Chondrocyte (in vitro differentiated cells): ENCODE data around the gene SCN1A. TPM values are rescaled to one million over a fixed set of nuclear protein-coding genes. Genes with fewer than 3 reads are reported as not detected.

Source experiments
- DNase-seq: peaks from one replicate; pipeline ENCODE4 v3.0.0; 2021; ENCODE audit warnings: mixed read lengths, low spot score
- H3K27ac Mint-ChIP-seq: one replicate; pipeline ENCODE4 v1.8.0; 2021; ENCODE audit warnings: mild to moderate bottlenecking, moderate library complexity, mixed read lengths; ENCODE audit not compliant: unreplicated experiment
- H3K27me3 Mint-ChIP-seq: 2 replicates; pipeline ENCODE4 v1.8.0; 2021; ENCODE audit warnings: low read depth, mixed read lengths
- H3K36me3 Mint-ChIP-seq: 2 replicates; pipeline ENCODE4 v1.8.0; 2021; ENCODE audit warnings: low read depth, mixed read lengths
- H3K4me1 Mint-ChIP-seq: 2 replicates; pipeline ENCODE4 v1.8.0; 2021; ENCODE audit warnings: low read depth, mild to moderate bottlenecking, mixed read lengths
- H3K4me3 Mint-ChIP-seq: one replicate; pipeline ENCODE4 v1.8.0; 2021; ENCODE audit warnings: mild to moderate bottlenecking, moderate library complexity, mixed read lengths; ENCODE audit not compliant: unreplicated experiment
- H3K9me3 Mint-ChIP-seq: 2 replicates; pipeline ENCODE4 v1.8.0; 2021; ENCODE audit warnings: low read depth, mixed read lengths
- CTCF ChIP-seq: fragments of 200-600 bp; sonication (generic); IDR thresholded peaks from 2 replicates; pipeline ENCODE4 v1.5.0; 2021; ENCODE audit warnings: antibody characterized with exemption, mild to moderate bottlenecking, moderate library complexity
- total RNA-seq: library from RNA; stranded (reverse); gene quantifications from 3 replicates; pipeline ENCODE4 v1.2.1, GENCODE V29; 2021

SCN1A gene
- total RNA-seq, 1 donor from 2014 or later, result 0.05 TPM

GRCh38 chr2:166074011-166074410, 53.8 kb downstream of the SCN1A start:
- H3K4me1 Mint-ChIP-seq, result peaks cover 2% of the 10 kb centered on the region
- no peak for DNase-seq
- H3K36me3 Mint-ChIP-seq, result no peaks in the 10 kb centered on the region
- H3K27ac Mint-ChIP-seq, result no peak overlapping the region
- H3K4me3 Mint-ChIP-seq, result no peak overlapping the region
- no peak for TF ChIP-seq CTCF
- H3K9me3 Mint-ChIP-seq, result peaks cover 4% of the 10 kb centered on the region
- H3K27me3 Mint-ChIP-seq, result no peaks in the 10 kb centered on the region

- Mint-ChIP-seq H3K36me3 (no peaks in the 10 kb centered on the region), H3K27ac (no peak overlapping the region), H3K4me3 (no peak overlapping the region), H3K4me1 (peaks cover 9% of the 10 kb centered on the region), H3K27me3 (no peaks in the 10 kb centered on the region), H3K9me3 (no peaks in the 10 kb centered on the region)
- no peak for DNase-seq
- no peak for TF ChIP-seq CTCF
Measured at GRCh38 chr2:166070231-166070630, 57.6 kb downstream of the SCN1A start.

- H3K27me3 Mint-ChIP-seq, result no peaks in the 10 kb centered on the region
- no peaks in the 10 kb centered on the region for H3K9me3 Mint-ChIP-seq
- TF ChIP-seq CTCF, result no peak
- DNase-seq, result no peak
- H3K4me3 Mint-ChIP-seq, result no peak overlapping the region
- H3K4me1 Mint-ChIP-seq, result peaks cover 9% of the 10 kb centered on the region
- H3K36me3 Mint-ChIP-seq, result no peaks in the 10 kb centered on the region
- H3K27ac Mint-ChIP-seq, result no peak overlapping the region
Measured at GRCh38 chr2:166068981-166069380, 58.8 kb downstream of the SCN1A start.

GRCh38 chr2:166067229-166067628, 60.6 kb downstream of the SCN1A start:
- no peak for DNase-seq
- Mint-ChIP-seq H3K9me3 (no peaks in the 10 kb centered on the region), H3K4me1 (peaks cover 9% of the 10 kb centered on the region), H3K27me3 (no peaks in the 10 kb centered on the region), H3K27ac (no peak overlapping the region), H3K4me3 (no peak overlapping the region), H3K36me3 (no peaks in the 10 kb centered on the region)
- no peak for TF ChIP-seq CTCF

GRCh38 chr2:166060191-166060590, 67.6 kb downstream of the SCN1A start:
- Mint-ChIP-seq H3K4me1 (no peaks in the 10 kb centered on the region), H3K36me3 (no peaks in the 10 kb centered on the region), H3K9me3 (no peaks in the 10 kb centered on the region), H3K27me3 (no peaks in the 10 kb centered on the region), H3K4me3 (no peak overlapping the region), H3K27ac (no peak overlapping the region)
- no peak for DNase-seq
- no peak for TF ChIP-seq CTCF
